HCT116 (cell line): ENCODE measurements around the gene TBC1D30. TPM values are rescaled to one million over a fixed set of nuclear protein-coding genes. Genes with fewer than 3 reads are reported as not detected.

Experiments
- ATAC-seq: fragments of 200-7000 bp; cut with Tn5 transposase; 2 replicates; pipeline ENCODE4 v1.9.1; 2020; ENCODE audit warnings: mild to moderate bottlenecking, moderate library complexity
- BruUV-seq: library from RNA; stranded (reverse); fragments of 400-500 nt; replicated peaks from 2 replicates; lab custom pipeline; 2021; lab: Mats Ljungman, UMichigan
- CTCF ChIA-PET: fragments of 300-600 bp; sonication (Branson Sonifier 250); formaldehyde crosslinking; loops from one replicate; lab custom pipeline; 2021; ENCODE audit warnings: antibody characterized with exemption; lab: Charles Lee
- POLR2A ChIA-PET: fragments of 300-600, 350-600 bp; sonication (Branson Sonifier 250); formaldehyde crosslinking; loops from one replicate; lab custom pipeline; 2021; ENCODE audit warnings: antibody characterized with exemption; lab: Charles Lee
- RAD21 ChIA-PET, 2 experiments: fragments of 300-600 bp; sonication (Branson Sonifier 250); formaldehyde crosslinking; loops; one replicate each; lab custom pipeline; 2023; ENCODE audit warnings: low total read pairs in 2 of 2; ENCODE audit not compliant: uncharacterized antibody in 2 of 2, unreplicated experiment in 2 of 2, low non-redundant PET in 1 of 2; lab: Charles Lee
- DNase-seq: peaks from one replicate; pipeline ENCODE4 v3.0.0-alpha.2; 2010; ENCODE audit warnings: low read depth, low spot score
- H2AFZ ChIP-seq: fragments of 200-600 bp; shearing (Covaris generic), sonication (generic); 2 replicates; pipeline ENCODE4 v1.6.1; 2017; ENCODE audit warnings: low read depth, mixed run types, mixed read lengths, antibody characterized with exemption, low read length; ENCODE audit not compliant: poor library complexity, severe bottlenecking
- H3K27ac ChIP-seq: 2 replicates; pipeline ENCODE4 v1.5.1; 2012; ENCODE audit warnings: low read depth, low read length
- H3K27me3 ChIP-seq: fragments of 200-600 bp; sonication (generic); 2 replicates; pipeline ENCODE4 v1.6.1; 2016; ENCODE audit warnings: mixed run types, low read length, mixed read lengths; ENCODE audit not compliant: insufficient read depth
- H3K36me3 ChIP-seq, 2 experiments: fragments of 200-500 bp in 1 of 2; fragments of 200-600 bp in 1 of 2; sonication (Bioruptor generic) in 1 of 2; sonication (generic) in 1 of 2; 2 replicates each; pipeline versions ENCODE4 v1.5.1 to v1.6.1; 2014 to 2016; ENCODE audit warnings: low read length in 2 of 2, inconsistent platforms in 1 of 2, mixed read lengths in 1 of 2, mixed run types in 1 of 2; ENCODE audit not compliant: insufficient read depth in 2 of 2, control insufficient read depth in 1 of 2
- H3K4me1 ChIP-seq, 2 experiments: fragments of 200-600 bp in 1 of 2; sonication (generic) in 1 of 2; 2 replicates each; pipeline versions ENCODE4 v1.5.1 to v1.6.1; 2012 to 2017; ENCODE audit warnings: low read length in 2 of 2, inconsistent platforms in 1 of 2, mild to moderate bottlenecking in 1 of 2, mixed read lengths in 1 of 2, mixed run types in 1 of 2, moderate library complexity in 1 of 2; ENCODE audit not compliant: insufficient read depth in 2 of 2, control insufficient read depth in 1 of 2
- H3K4me2 ChIP-seq: fragments of 200-600 bp; sonication (generic); 2 replicates; pipeline ENCODE4 v1.6.1; 2017; ENCODE audit warnings: mixed run types, low read length, mixed read lengths
- H3K4me3 ChIP-seq, 2 experiments: fragments of 200-600 bp in 1 of 2; sonication (generic) in 1 of 2; replicated peaks in 1 of 2; 2 replicates each; pipeline ENCODE4 v1.5.1; 2011 to 2016; ENCODE audit warnings: low read length in 2 of 2, control low read depth in 1 of 2, low read depth in 1 of 2, mild to moderate bottlenecking in 1 of 2, mixed read lengths in 1 of 2, mixed run types in 1 of 2
- H3K79me2 ChIP-seq: fragments of 200-600 bp; sonication (generic); 2 replicates; pipeline ENCODE4 v1.6.1; 2017; ENCODE audit warnings: mild to moderate bottlenecking, mixed run types, low read length, moderate library complexity, mixed read lengths; ENCODE audit not compliant: insufficient read depth
- H3K9ac ChIP-seq: fragments of 200-600 bp; sonication (generic); 2 replicates; pipeline ENCODE4 v1.6.1; 2016; ENCODE audit warnings: low read length, mixed read lengths
- H3K9me2 ChIP-seq: fragments of 200-600 bp; sonication (generic), shearing (Covaris generic); 2 replicates; pipeline ENCODE4 v1.6.1; 2017; ENCODE audit warnings: mixed run types, mild to moderate bottlenecking, moderate library complexity; ENCODE audit not compliant: insufficient read depth
- H3K9me3 ChIP-seq, 2 experiments: fragments of 200-500 bp in 1 of 2; fragments of 200-600 bp in 1 of 2; sonication (Bioruptor generic) in 1 of 2; sonication (generic) in 1 of 2; 2 replicates each; pipeline ENCODE4 v1.6.1; 2014 to 2017; ENCODE audit warnings: low read length in 2 of 2, mixed read lengths in 2 of 2, inconsistent platforms in 1 of 2, low read depth in 1 of 2, mild to moderate bottlenecking in 1 of 2, mixed run types in 1 of 2, moderate library complexity in 1 of 2; ENCODE audit not compliant: control insufficient read depth in 1 of 2, insufficient read depth in 1 of 2
- H4K20me1 ChIP-seq: fragments of 200-600 bp; sonication (generic), shearing (Covaris generic); 2 replicates; pipeline ENCODE4 v1.6.1; 2017; ENCODE audit warnings: mixed run types, mild to moderate bottlenecking, moderate library complexity; ENCODE audit not compliant: insufficient read depth
- ATF3 ChIP-seq: IDR thresholded peaks from 2 replicates; pipeline ENCODE4 v1.6.1; 2012
- ELF1 ChIP-seq: IDR thresholded peaks from 2 replicates; pipeline ENCODE4 v1.6.1; 2012; ENCODE audit warnings: low read depth, borderline replicate concordance
- REST ChIP-seq: IDR thresholded peaks from 2 replicates; pipeline ENCODE4 v1.6.1; 2012; ENCODE audit warnings: low read depth
- SIN3A ChIP-seq: IDR thresholded peaks from 2 replicates; pipeline ENCODE4 v1.6.1; 2012; ENCODE audit warnings: low read depth
- TCF7L2 ChIP-seq: IDR thresholded peaks from 2 replicates; pipeline ENCODE4 v1.7.0; 2011; ENCODE audit warnings: borderline replicate concordance, inconsistent platforms; ENCODE audit not compliant: insufficient read depth, insufficient read length; ENCODE audit errors: extremely low read depth
- intact Hi-C: fragments of 100-400 bp; cut with micrococcal nuclease; formaldehyde crosslinking; loops from 2 replicates; pipeline ENCODE4 v1.10.0; 2022
- total RNA-seq: library from RNA; stranded (reverse); gene quantifications from one replicate; pipeline ENCODE4 v1.2.1, GENCODE V29; 2021; ENCODE audit not compliant: unreplicated experiment

Gene TBC1D30
- total RNA-seq, 1 experiment from 2014 or later: 24.1 TPM

DNA sequence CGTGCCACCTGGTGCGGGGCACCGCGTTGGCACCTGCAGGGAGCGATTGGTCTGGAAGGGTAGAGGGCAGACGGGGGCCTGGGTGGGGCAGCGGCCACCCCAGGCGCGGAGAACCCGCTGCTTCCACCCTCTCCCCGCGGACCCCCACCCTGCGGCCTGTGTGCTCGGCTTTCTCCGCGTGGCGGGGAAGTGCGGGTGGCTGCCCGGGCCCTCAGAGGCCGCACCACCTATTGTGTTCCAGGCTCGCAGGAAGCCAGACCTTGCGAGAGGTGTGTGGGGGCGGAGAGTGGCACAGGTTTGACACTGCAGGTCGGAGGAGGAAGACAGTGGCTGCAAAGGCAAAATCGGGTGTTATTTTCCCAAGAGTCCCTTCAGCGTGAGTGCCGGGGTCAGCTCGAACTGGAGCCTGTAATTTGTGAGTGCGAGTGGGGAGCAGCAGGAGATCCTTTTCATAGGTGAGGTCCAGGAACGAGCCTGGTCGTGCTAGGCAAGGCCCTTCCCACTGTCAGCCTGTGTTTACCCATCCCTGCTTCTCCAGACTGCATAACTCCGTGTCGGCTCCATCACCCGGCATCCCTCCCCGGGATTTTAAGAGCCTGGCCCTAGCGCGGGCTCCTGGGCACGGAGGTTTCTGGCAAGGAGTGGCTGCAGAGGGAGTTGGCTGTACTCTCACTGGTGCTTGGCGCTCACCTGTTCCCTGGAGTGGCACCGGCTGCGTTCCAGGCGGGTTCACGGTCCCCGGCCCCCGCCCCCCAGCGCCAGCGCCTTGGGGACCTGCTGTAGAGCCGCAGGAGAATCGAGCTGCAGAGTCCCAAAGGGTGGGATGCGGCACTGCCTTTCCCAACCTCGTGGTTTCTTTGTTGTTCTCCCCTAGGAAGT is 935 bp downstream of the TBC1D30 start:
- Histone ChIP-seq H3K36me3 (no peaks in the 10 kb centered on the region), H3K4me2 (no peak overlapping the region), H3K9me3 (no peaks in the 10 kb centered on the region), H3K79me2 (peaks cover 3% of the 10 kb centered on the region; the same call in 1 of the 2 replicates), H3K4me3 (no peak overlapping the region), H3K4me1 (no peaks in the 10 kb centered on the region), H3K9me2 (no peaks in the 10 kb centered on the region), H3K27ac (no peak overlapping the region), H2AFZ (no peak overlapping the region), H3K27me3 (no peaks in the 10 kb centered on the region), H4K20me1 (0 out of 2 replicates have a peak, but pooled peaks cover 3% of the 10 kb centered on the region), H3K9ac (no peak overlapping the region)
- ChIA-PET POLR2A (no interaction called here), RAD21 (no interaction called here), CTCF (no interaction called here)
- TF ChIP-seq ELF1 (no peak), TCF7L2 (no peak), ATF3 (no peak), SIN3A (no peak), REST (no peak)
- ATAC-seq (no peak), DNase-seq (no peak)
- intact Hi-C loops: no loop called here
- BruUV-seq: no TSS peak
